GM12878 (cell line): ENCODE data around the gene GCNT2. TPM values are rescaled to one million over a fixed set of nuclear protein-coding genes. Genes with fewer than 3 reads are reported as not detected.

Experiments
- CBX3 ChIP-seq: fragments of 200-600 bp; sonication (generic); IDR thresholded peaks from 2 replicates; pipeline ENCODE4 v1.6.1; 2016; ENCODE audit warnings: low read depth, borderline replicate concordance
- ETV6 ChIP-seq, 2 experiments: fragments of 450-650 bp in 1 of 2; IDR thresholded peaks in 1 of 2; conservative IDR thresholded peaks in 1 of 2; 2 replicates each; pipeline ENCODE4 v1.6.1; 2014; ENCODE audit warnings: antibody characterized with exemption in 1 of 2, borderline replicate concordance in 1 of 2, low read depth in 1 of 2, mild to moderate bottlenecking in 1 of 2, moderate library complexity in 1 of 2
- HDAC2 ChIP-seq: fragments of 200-600 bp; sonication (generic); IDR thresholded peaks from 2 replicates; pipeline ENCODE4 v1.6.1; 2017
- HDAC6 ChIP-seq: fragments of 200-600 bp; sonication (generic); IDR thresholded peaks from one replicate; pipeline ENCODE4 v1.8.0; 2017; ENCODE audit warnings: antibody characterized with exemption; ENCODE audit not compliant: unreplicated experiment
- JUNB ChIP-seq: IDR thresholded peaks from 2 replicates; pipeline ENCODE4 v1.6.1; 2016; ENCODE audit warnings: antibody characterized with exemption, mild to moderate bottlenecking
- MTA2 ChIP-seq: fragments of 450-650 bp; IDR thresholded peaks from 2 replicates; pipeline ENCODE4 v1.6.1; 2016; ENCODE audit warnings: low read depth, mild to moderate bottlenecking, moderate library complexity
- MYB ChIP-seq: fragments of 150-350 bp; IDR thresholded peaks from 2 replicates; pipeline ENCODE4 v1.6.1; 2014; ENCODE audit warnings: mild to moderate bottlenecking, low read depth, low read length, borderline replicate concordance
- SREBF2 ChIP-seq: IDR thresholded peaks from 2 replicates; pipeline ENCODE4 v1.6.1; 2012; ENCODE audit warnings: mild to moderate bottlenecking, low read length
- TCF12 ChIP-seq: IDR thresholded peaks from 2 replicates; pipeline ENCODE4 v1.6.1; 2011; ENCODE audit warnings: low read depth, mild to moderate bottlenecking, low read length
- ZBTB11 ChIP-seq: fragments of 450-650 bp; formaldehyde crosslinking; IDR thresholded peaks from 2 replicates; pipeline ENCODE4 v1.5.0; 2022; ENCODE audit warnings: mild to moderate bottlenecking, missing genetic modification characterization
- ZNF24 ChIP-seq: fragments of 450-650 bp; IDR thresholded peaks from 2 replicates; pipeline ENCODE4 v1.6.1; 2017; ENCODE audit warnings: antibody characterized with exemption, mild to moderate bottlenecking
- ZNF592 ChIP-seq: fragments of 450-650 bp; IDR thresholded peaks from 2 replicates; pipeline ENCODE4 v1.6.1; 2017; ENCODE audit warnings: mild to moderate bottlenecking, moderate library complexity
- polyA plus RNA-seq, 11 experiments: library from polyadenylated mRNA; depleted of rRNA in 4 of 11; unstranded in 6 of 11; stranded (reverse) in 5 of 11; fragments of >200 nt; fragmentation: Nextera tagmentation in 4 of 11; fragmentation: Illumina TruSeq in 1 of 11; extraction: Ambion mirVana in 4 of 11; extraction: Trizol in 1 of 11; gene quantifications; 1 replicate in 1 of 11; 2 replicates in 10 of 11; pipeline versions ENCODE4 v1.2.1 to v1.2.3, GENCODE V29; 2011 to 2016; ENCODE audit warnings: inconsistent platforms in 2 of 11, missing spikeins in 2 of 11, low read depth in 1 of 11
- total RNA-seq, 4 experiments: library from RNA; depleted of rRNA in 3 of 4; stranded (reverse); fragments of >200 nt in 3 of 4; fragmentation: Illumina TruSeq in 1 of 4; extraction: Trizol in 1 of 4; gene quantifications; 2 replicates each; pipeline versions ENCODE4 v1.2.1 to v1.2.3, GENCODE V29; 2013 to 2021
- TF ChIP-seq, protein P1 (sequence below): fragments of 450-650 bp; IDR thresholded peaks from 2 replicates; pipeline ENCODE4 v1.6.1; 2016; ENCODE audit warnings: mild to moderate bottlenecking
- TF ChIP-seq, protein P2 (sequence below): IDR thresholded peaks from 2 replicates; pipeline ENCODE4 v1.6.1; 2012; ENCODE audit warnings: low read depth, low read length, improper control_type of control experiment

The GCNT2 gene
- total and polyA plus RNA-seq, 10 of the 15 experiments (the other 5 are each of a cell fraction or from before 2014, with no cell fraction given): 5.0 to 21.6 (median 11.9) TPM

GRCh38 chr6:10528158-10528981 is 7.2 kb downstream of the GCNT2 start (continued):
- TF ChIP-seq ZNF592: no peak
- TF ChIP-seq, protein P1, sequence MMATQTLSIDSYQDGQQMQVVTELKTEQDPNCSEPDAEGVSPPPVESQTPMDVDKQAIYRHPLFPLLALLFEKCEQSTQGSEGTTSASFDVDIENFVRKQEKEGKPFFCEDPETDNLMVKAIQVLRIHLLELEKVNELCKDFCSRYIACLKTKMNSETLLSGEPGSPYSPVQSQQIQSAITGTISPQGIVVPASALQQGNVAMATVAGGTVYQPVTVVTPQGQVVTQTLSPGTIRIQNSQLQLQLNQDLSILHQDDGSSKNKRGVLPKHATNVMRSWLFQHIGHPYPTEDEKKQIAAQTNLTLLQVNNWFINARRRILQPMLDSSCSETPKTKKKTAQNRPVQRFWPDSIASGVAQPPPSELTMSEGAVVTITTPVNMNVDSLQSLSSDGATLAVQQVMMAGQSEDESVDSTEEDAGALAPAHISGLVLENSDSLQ: no peak
- peak; percentile 84 for TF ChIP-seq JUNB
- TF ChIP-seq ZNF24: no peak
- TF ChIP-seq TCF12: peak; percentile 54; the same call in 1 of the 2 replicates
- no peak for TF ChIP-seq SREBF2
- no peak for TF ChIP-seq HDAC2
- no peak for TF ChIP-seq MYB
- no peak for TF ChIP-seq HDAC6
- TF ChIP-seq ZBTB11 (CRISPR knock-in tag): no peak
- TF ChIP-seq CBX3: no peak
- TF ChIP-seq MTA2: peak; percentile 58; the same call in 1 of the 2 replicates
- TF ChIP-seq, protein P2, sequence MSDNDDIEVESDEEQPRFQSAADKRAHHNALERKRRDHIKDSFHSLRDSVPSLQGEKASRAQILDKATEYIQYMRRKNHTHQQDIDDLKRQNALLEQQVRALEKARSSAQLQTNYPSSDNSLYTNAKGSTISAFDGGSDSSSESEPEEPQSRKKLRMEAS: 0 out of 2 replicates have a peak, but pooled peaks have one; percentile 32
- TF ChIP-seq ETV6 (conservative IDR thresholded peaks at IDR 0.05 in 1 of 2, IDR thresholded peaks at IDR 0.05 in 1 of 2; ENCODE audit: borderline replicate concordance in 1 of 2, low read depth in 1 of 2): peak in 1 of 2 experiments; percentile 65; a peak in 1 of 4 replicates
